Measurements from ENCODE around the gene MKRN2OS. TPM values are rescaled to one million over a fixed set of nuclear protein-coding genes. Genes with fewer than 3 reads are reported as not detected.

Gene MKRN2OS
- total and polyA plus RNA-seq, 4 donors, result 0.06 to 0.42 (median 0.17) TPM

GRCh38 chr3:12513694-12514446 is 31.4 kb downstream of the MKRN2OS start:
- Histone ChIP-seq H3K9ac (ENCODE audit: low read depth in 1 of 2, low read length in 2 of 2) (no peak overlapping the region), H3K27me3 (ENCODE audit: control insufficient read depth in 4 of 4, insufficient read depth in 4 of 4, low read length in 3 of 4) (no peaks in the 10 kb centered on the region), H3K4me1 (ENCODE audit: control insufficient read depth in 4 of 4, insufficient read depth in 4 of 4, low read length in 3 of 4) (no peaks in the 10 kb centered on the region), H3K27ac (ENCODE audit: low read depth in 1 of 2, low read length in 2 of 2) (no peak overlapping the region), H3K4me3 (ENCODE audit: low read depth in 1 of 3, low read length in 3 of 3) (no peak overlapping the region), H3K9me3 (ENCODE audit: control insufficient read depth in 4 of 4, low read length in 3 of 4) (no peaks in the 10 kb centered on the region), H3K36me3 (ENCODE audit: control insufficient read depth in 4 of 4, insufficient read depth in 3 of 4, low read depth in 1 of 4, low read length in 3 of 4) (peaks cover 0 to 8% (median 1%) of the 10 kb centered on the region in 4 donors)
- no peak for DNase-seq (ENCODE audit: low spot score)
- no peak for TF ChIP-seq SP1 (IDR thresholded peaks at IDR 0.05)
- TF ChIP-seq HNF4A (conservative IDR thresholded peaks at IDR 0.05), result no peak
- no peak for TF ChIP-seq EGR1 (IDR thresholded peaks at IDR 0.05; ENCODE audit: low read depth in 2 of 2)
- TF ChIP-seq TAF1 (conservative IDR thresholded peaks at IDR 0.05), result no peak
- no peak for TF ChIP-seq ZBTB33 (IDR thresholded peaks at IDR 0.05)
- no peak for TF ChIP-seq FOXA2 (IDR thresholded peaks at IDR 0.05)
- TF ChIP-seq RAD21 (IDR thresholded peaks at IDR 0.05), result no peak
- no peak for TF ChIP-seq JUND (IDR thresholded peaks at IDR 0.05)
- no peak for TF ChIP-seq NR2F2 (IDR thresholded peaks at IDR 0.05)
- TF ChIP-seq FOXA1 (IDR thresholded peaks at IDR 0.05), result no peak
- no peak for TF ChIP-seq ATF3 (IDR thresholded peaks at IDR 0.05)
- TF ChIP-seq REST (IDR thresholded peaks at IDR 0.05), result no peak
- WGBS, result 94% methylated on average over 5 of the region's 5 CpGs

GRCh38 chr3:12512534-12513118 is 32.7 kb downstream of the MKRN2OS start:
- H3K27ac ChIP-seq (ENCODE audit: low read depth in 1 of 2, low read length in 2 of 2), result no peak overlapping the region
- H3K36me3 ChIP-seq (ENCODE audit: control insufficient read depth in 4 of 4, insufficient read depth in 3 of 4, low read depth in 1 of 4, low read length in 3 of 4), result peaks cover 0 to 6% (median 1%) of the 10 kb centered on the region in 4 donors
- TF ChIP-seq RAD21 (IDR thresholded peaks at IDR 0.05), result no peak
- no peak for TF ChIP-seq RXRA (IDR thresholded peaks at IDR 0.05)
- no peak for TF ChIP-seq NR2F2 (IDR thresholded peaks at IDR 0.05)
- TF ChIP-seq GABPA (IDR thresholded peaks at IDR 0.05 in 1 of 2, conservative IDR thresholded peaks at IDR 0.05 in 1 of 2), result no peak
- TF ChIP-seq EGR1 (IDR thresholded peaks at IDR 0.05; ENCODE audit: low read depth in 2 of 2), result no peak
- TF ChIP-seq CTCF (IDR thresholded peaks at IDR 0.05; ENCODE audit: low read depth, low read length, missing input control), result no peak
- no peak for TF ChIP-seq SP1 (IDR thresholded peaks at IDR 0.05)
- TF ChIP-seq HNF4A (conservative IDR thresholded peaks at IDR 0.05), result no peak
- no peaks in the 10 kb centered on the region for H3K4me1 ChIP-seq (ENCODE audit: control insufficient read depth in 4 of 4, insufficient read depth in 4 of 4, low read length in 3 of 4)
- H3K4me3 ChIP-seq (ENCODE audit: low read depth in 1 of 3, low read length in 3 of 3), result no peak overlapping the region
- H3K27me3 ChIP-seq (ENCODE audit: control insufficient read depth in 4 of 4, insufficient read depth in 4 of 4, low read length in 3 of 4), result no peaks in the 10 kb centered on the region
- 97% methylated on average over 4 of the region's 4 CpGs for WGBS
- H3K9me3 ChIP-seq (ENCODE audit: control insufficient read depth in 4 of 4, low read length in 3 of 4), result no peaks in the 10 kb centered on the region
- no peak overlapping the region for H3K9ac ChIP-seq (ENCODE audit: low read depth in 1 of 2, low read length in 2 of 2)
- no peak for DNase-seq (ENCODE audit: low spot score)

Data from liver (tissue), 9 donors.